ENCODE results near the gene TNFRSF19.

The TNFRSF19 gene

GRCh38 chr13:23724196-23724970, 154.2 kb downstream of the TNFRSF19 start:
- DNase-seq = peak; percentile 27
